Daoy (cell line): ENCODE measurements around the gene RSRC1. TPM values are rescaled to one million over a fixed set of nuclear protein-coding genes. Genes with fewer than 3 reads are reported as not detected.

Experiments
- DNase-seq: peaks from one replicate; pipeline ENCODE4 v3.0.0-alpha.2; 2015; ENCODE audit warnings: low read depth
- total RNA-seq: library from RNA; depleted of rRNA; stranded (reverse); fragments of >200 nt; shearing (Covaris generic); gene quantifications from 2 replicates; pipeline ENCODE4 v1.2.3, GENCODE V29; 2014; rRNA removed

Gene RSRC1
- total RNA-seq, 1 experiment from 2014 or later: 58.7 TPM

- DNase-seq: no peak
Observed at GRCh38 chr3:158574646-158575045, 464.8 kb downstream of the RSRC1 start.

GRCh38 chr3:158590223-158590622 lies 480.3 kb downstream of the RSRC1 start:
- no peak for DNase-seq

Other genes starting within 250 kb of the RSRC1 start
- gene SHOX2, start 3.7 kb upstream of the RSRC1 start, total RNA-seq: 4.7 and 18.0 TPM in 2 replicates